ENCODE data around the gene SDK2. TPM values are rescaled to one million over a fixed set of nuclear protein-coding genes. Genes with fewer than 3 reads are reported as not detected.

SDK2 gene
- total and polyA plus RNA-seq, 9 of the 15 experiments (the other 6 are each of a cell fraction or from before 2014, with no cell fraction given) = 0.04 TPM; not detected in 8

DNA sequence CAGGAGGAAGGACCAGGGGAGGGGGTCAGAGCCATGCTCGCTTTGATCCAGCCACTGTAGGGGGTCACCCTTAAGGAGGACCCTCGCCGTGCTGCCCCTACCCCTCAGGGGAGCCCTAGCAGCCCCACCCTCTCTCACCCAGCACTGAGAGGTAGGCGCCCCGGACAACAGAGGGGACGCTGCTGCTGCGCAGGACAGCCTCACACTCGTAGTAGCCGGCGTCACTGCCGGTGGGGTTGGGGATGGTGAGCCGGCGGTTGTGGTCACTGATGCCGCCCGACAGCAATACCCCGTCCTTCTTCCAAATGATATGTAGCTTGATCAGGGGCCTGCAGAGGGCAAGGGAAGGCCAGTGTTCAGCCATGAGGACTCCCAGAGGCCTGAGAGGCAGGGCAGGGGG is 206.4 kb downstream of the SDK2 start (continued):
- TF ChIP-seq, protein P1, sequence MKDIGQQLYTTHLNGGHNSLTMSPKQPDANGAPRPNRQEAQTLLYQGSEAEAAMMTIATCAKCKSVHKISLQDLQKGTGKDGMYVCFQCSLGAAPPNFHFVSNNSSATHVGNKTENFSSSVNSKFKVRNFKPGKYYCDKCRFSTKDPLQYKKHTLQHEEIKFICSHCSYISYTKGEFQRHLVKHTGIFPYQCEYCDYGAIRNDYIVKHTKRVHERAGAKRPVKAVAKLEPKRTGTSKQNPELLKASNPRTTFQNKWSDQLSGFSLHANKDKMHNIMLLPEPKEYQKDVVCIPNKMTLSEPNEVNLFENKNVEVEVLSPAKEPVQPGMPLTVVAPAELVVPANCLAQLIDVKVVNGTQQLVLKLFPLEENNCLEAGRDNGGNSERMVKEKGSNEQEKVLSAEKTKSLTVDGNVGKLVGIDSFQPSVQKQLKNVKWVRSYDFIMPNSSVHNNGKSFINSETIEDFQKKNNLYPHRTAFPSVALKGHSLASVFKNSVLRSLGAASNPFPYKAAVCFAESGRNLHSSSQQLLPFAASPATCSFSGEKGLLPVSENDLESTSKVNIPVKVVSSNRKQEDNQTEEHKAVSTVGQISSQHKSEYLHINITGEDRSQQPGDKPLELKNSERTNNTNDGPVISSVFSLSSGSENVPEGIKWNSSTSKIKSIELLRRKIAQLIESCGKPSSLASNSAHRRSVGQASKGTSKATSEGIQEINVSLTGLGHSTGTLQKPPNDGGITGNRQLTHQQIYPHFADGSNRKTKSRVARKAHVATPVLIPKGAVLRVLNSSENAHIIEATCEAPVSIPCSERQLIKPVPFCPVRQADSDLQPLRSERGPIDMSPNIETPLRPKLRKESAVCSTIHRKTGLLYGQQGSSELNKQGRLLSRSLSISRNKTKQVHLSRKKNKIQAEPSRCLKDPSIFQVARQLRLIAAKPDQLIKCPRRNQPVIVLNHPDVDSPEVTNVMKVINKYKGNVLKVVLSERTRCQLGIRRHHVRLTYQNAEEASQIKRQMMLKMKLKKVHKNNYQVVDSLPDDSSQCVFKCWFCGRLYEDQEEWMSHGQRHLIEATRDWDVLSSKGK (CRISPR knock-in tag; IDR thresholded peaks at IDR 0.05) = no peak
- TF ChIP-seq TGIF2 (CRISPR knock-in tag; IDR thresholded peaks at IDR 0.05) (no peak), HLTF (IDR thresholded peaks at IDR 0.05) (no peak), ZZZ3 (IDR thresholded peaks at IDR 0.05) (no peak), KDM4B (IDR thresholded peaks at IDR 0.05; ENCODE audit: borderline replicate concordance in 2 of 2, low read depth in 1 of 2) (no peak), CC2D1A (IDR thresholded peaks at IDR 0.05) (no peak)

DNA sequence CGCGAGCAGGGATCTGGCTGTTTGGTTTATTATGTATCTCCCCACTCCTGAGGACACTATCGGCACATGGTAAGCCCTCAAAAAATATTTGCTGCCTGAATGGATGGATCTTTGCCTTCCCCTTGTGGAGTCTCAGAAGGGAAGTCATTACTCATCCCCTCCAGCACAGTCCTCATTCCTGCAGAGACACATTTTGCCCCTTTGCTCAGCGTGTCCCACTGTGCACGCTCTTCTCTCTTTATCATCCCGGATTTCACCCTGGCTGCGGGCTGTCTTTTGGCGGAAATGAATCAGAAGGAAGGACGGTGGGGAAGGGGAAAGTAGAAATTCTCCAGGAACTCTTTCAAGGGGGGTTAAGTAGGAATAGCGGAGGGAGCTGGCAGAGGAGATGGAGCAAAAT is 207.3 kb downstream of the SDK2 start:
- ATAC-seq = no peak
- no peak for TF ChIP-seq ILF3 (IDR thresholded peaks at IDR 0.05; ENCODE audit: borderline replicate concordance)
- TF ChIP-seq, protein P2, sequence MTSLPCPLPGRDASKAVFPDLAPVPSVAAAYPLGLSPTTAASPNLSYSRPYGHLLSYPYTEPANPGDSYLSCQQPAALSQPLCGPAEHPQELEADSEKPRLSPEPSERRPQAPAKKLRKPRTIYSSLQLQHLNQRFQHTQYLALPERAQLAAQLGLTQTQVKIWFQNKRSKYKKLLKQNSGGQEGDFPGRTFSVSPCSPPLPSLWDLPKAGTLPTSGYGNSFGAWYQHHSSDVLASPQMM (CRISPR knock-in tag; IDR thresholded peaks at IDR 0.05) = no peak
- no peak for TF ChIP-seq TGIF2 (CRISPR knock-in tag; IDR thresholded peaks at IDR 0.05)
- TF ChIP-seq, protein P3, sequence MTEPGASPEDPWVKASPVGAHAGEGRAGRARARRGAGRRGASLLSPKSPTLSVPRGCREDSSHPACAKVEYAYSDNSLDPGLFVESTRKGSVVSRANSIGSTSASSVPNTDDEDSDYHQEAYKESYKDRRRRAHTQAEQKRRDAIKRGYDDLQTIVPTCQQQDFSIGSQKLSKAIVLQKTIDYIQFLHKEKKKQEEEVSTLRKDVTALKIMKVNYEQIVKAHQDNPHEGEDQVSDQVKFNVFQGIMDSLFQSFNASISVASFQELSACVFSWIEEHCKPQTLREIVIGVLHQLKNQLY (CRISPR knock-in tag; conservative IDR thresholded peaks at IDR 0.05) = no peak
- no peak for TF ChIP-seq SREBF1 (IDR thresholded peaks at IDR 0.05; ENCODE audit: borderline replicate concordance, low read depth, low read length)
- no peak for TF ChIP-seq NR2F6 (CRISPR knock-in tag; IDR thresholded peaks at IDR 0.05)
- POLR2A ChIA-PET = interaction anchor here (0.7 kb wide), 1 partner anchor 12 kb away, joined by 3 read pairs; no protein-coding TSS in a partner anchor
- no peak overlapping the region for H3K27ac ChIP-seq (ENCODE audit: extremely low read depth, low read depth, low read length)
- no peaks in the 10 kb centered on the region for H3K9me1 ChIP-seq (ENCODE audit: control insufficient read depth, insufficient read depth, low read length)
- WGBS (ENCODE audit: insufficient coverage, low coverage, missing lambda C conversion rate) = 3% methylated on average over 10 of the region's 10 CpGs
- no peaks in the 10 kb centered on the region for H3K79me2 ChIP-seq (ENCODE audit: control insufficient read depth, insufficient read depth, low read length)
- peaks cover 12 to 57% of the 10 kb centered on the region in 2 experiments; a peak in 4 of 5 replicates for H3K27me3 ChIP-seq (ENCODE audit: control insufficient read depth in 2 of 2, insufficient read depth in 2 of 2, low read length in 2 of 2)
- H3K4me3 ChIP-seq = no peak overlapping the region
- H3K4me2 ChIP-seq (ENCODE audit: insufficient read depth, low read length) = no peak overlapping the region
- intact Hi-C loops (cut with micrococcal nuclease) (no loop called here), in situ Hi-C loops (cut with MboI) (loop anchor here (10.0 kb wide), 2 partner anchors 268 to 738 kb away; no protein-coding TSS in a partner anchor)
- no peaks in the 10 kb centered on the region for H3K9me3 ChIP-seq (replicated peaks; ENCODE audit: control insufficient read depth, insufficient read depth, low read depth, low read length)
- 0 out of 2 replicates have a peak, but pooled peaks cover 7% of the 10 kb centered on the region for H4K20me1 ChIP-seq (replicated peaks; ENCODE audit: control insufficient read depth, insufficient read depth, low read length)
- no peaks in the 10 kb centered on the region for H3K4me1 ChIP-seq (replicated peaks in 1 of 2; ENCODE audit: control insufficient read depth in 2 of 2, insufficient read depth in 2 of 2, low read length in 2 of 2)
- FAIRE-seq = no peak
- no peak overlapping the region for H3K9ac ChIP-seq (ENCODE audit: insufficient read depth in 1 of 2, low read depth in 2 of 2, low read length in 2 of 2)
- CTCF ChIA-PET (ENCODE audit: low intra/inter-chr PET ratio) = no interaction called here
- H2AFZ ChIP-seq (ENCODE audit: low read depth, low read length) = no peak overlapping the region
- no peak for DNase-seq (ENCODE audit: extremely low read depth in 1 of 4, low spot score in 3 of 4)
- no TSS peak for BruUV-seq (replicated peaks)
- H3K36me3 ChIP-seq (ENCODE audit: control insufficient read depth, insufficient read depth, low read length) = no peaks in the 10 kb centered on the region

All from K562 (cell line).